IgD-negative memory B cell (primary cell): ENCODE measurements around the gene STXBP3. TPM values are rescaled to one million over a fixed set of nuclear protein-coding genes. Genes with fewer than 3 reads are reported as not detected.
A peak's percentile ranks its signal among the peaks of the same experiment; 100 is the strongest.

Source experiments
- H3K27ac Mint-ChIP-seq, 3 donors: one replicate each; pipeline ENCODE4 v1.8.0; 2020 to 2022; ENCODE audit warnings: mild to moderate bottlenecking in 3 of 3, mixed read lengths in 3 of 3, moderate library complexity in 1 of 3
- H3K27me3 Mint-ChIP-seq: one replicate; pipeline ENCODE4 v1.8.0; 2021; ENCODE audit warnings: mixed read lengths
- H3K36me3 Mint-ChIP-seq: one replicate; pipeline ENCODE4 v1.8.0; 2020; ENCODE audit warnings: mild to moderate bottlenecking, mixed read lengths
- H3K4me1 Mint-ChIP-seq, 3 donors: one replicate each; pipeline ENCODE4 v1.8.0; 2020 to 2022; ENCODE audit warnings: mixed read lengths in 3 of 3, mild to moderate bottlenecking in 1 of 3
- H3K4me3 Mint-ChIP-seq, 4 donors: one replicate each; pipeline ENCODE4 v1.8.0; 2020 to 2022; ENCODE audit warnings: mild to moderate bottlenecking in 4 of 4, mixed read lengths in 4 of 4, moderate library complexity in 3 of 4
- H3K9me3 Mint-ChIP-seq, 3 donors: one replicate each; pipeline ENCODE4 v1.8.0; 2020 to 2021; ENCODE audit warnings: mixed read lengths in 3 of 3, mild to moderate bottlenecking in 1 of 3
- polyA plus RNA-seq: library from polyadenylated mRNA; unstranded; fragments of 300-500 nt; fragmentation: Illumina TruSeq; gene quantifications from one replicate; pipeline ENCODE4 v1.2.3, GENCODE V29; 2021

STXBP3 gene
- polyA plus RNA-seq, 1 donor from 2014 or later: 34.7 TPM

DNA sequence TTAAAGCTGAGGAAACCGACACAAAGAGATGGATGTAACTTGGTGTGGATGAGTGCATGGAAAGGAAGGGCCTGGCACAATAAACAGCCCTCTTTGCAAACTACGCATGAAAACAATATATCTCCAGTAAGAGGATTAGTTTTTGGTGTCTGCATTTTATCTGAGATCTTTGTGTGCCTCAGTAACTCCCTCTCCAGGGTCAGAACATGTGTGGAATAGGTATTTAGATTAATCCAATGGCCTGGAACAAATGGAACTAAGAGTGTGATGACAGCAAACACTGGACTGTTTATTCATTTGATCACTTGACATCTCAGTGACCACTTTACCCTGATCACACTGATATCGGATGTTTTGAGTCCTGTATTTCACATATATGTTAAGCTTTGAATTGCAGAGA is 65.1 kb downstream of the STXBP3 start:
- H3K4me1 Mint-ChIP-seq: no peaks in the 10 kb centered on the region
- no peak overlapping the region for H3K27ac Mint-ChIP-seq
- no peak overlapping the region for H3K4me3 Mint-ChIP-seq
- H3K36me3 Mint-ChIP-seq: peaks cover 4% of the 10 kb centered on the region
- no peaks in the 10 kb centered on the region for H3K9me3 Mint-ChIP-seq
- no peaks in the 10 kb centered on the region for H3K27me3 Mint-ChIP-seq

DNA sequence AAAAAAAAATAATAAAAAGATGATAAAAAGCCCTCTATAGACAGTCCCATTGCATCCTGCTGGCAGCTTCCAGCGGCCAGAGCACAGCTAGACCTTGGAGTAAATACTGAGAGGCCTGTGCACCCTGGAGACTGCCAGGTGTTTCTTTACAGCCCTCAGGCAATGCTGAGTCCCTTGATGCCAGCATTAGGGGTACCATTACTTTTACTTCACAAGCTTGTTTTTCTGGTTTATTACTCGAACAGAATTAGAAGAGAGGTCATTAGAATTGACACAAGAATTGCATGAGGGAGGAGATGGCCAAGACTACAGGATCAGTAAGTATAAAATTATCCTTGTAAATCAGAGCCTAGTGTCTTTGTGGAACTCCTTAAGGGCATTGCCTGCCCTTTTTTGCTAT is 66.9 kb downstream of the STXBP3 start:
- Mint-ChIP-seq H3K27me3 (no peaks in the 10 kb centered on the region), H3K4me3 (no peak overlapping the region), H3K9me3 (no peaks in the 10 kb centered on the region), H3K4me1 (no peaks in the 10 kb centered on the region), H3K36me3 (peaks cover 2% of the 10 kb centered on the region), H3K27ac (no peak overlapping the region)

DNA sequence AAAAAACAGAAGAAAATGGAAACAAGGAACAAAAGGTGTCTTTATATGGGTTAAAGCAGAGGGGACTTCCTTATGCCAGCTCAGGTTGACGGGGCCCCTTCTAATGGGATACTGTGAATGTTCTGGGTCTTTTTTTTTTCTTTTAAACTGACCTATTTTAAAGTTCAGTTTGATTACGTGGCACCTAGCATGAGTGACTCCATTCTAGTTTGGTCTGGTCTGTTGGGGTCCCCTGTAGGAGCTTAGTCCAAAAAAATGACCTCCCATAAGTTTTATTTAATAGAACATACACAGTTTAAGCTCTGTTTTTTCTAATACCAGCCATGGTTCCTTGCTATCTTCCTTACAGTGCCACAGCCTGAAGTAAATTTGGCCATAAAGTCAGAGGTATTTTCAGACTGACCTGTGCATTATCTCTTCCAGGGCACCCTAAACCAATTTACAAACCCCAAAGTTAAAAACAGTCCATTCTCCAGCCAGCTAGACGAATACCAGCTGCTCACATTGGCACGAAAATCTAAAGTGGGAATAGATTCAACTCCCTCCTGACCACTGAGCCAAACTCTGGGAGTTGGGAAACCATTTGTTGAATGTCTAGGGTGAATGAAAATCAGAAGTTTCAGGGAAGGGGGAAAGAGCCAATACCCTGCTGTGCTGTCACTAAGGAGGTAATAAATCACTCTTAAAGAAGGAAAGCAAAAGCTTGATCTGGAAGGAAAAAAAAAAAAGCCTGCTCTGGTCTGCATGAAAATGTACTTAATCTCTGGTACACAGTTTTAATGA is 68.1 kb downstream of the STXBP3 start:
- Mint-ChIP-seq H3K9me3 (no peaks in the 10 kb centered on the region), H3K27me3 (no peaks in the 10 kb centered on the region), H3K27ac (peak overlapping the region in 1 of 3 donors; percentile 46), H3K4me3 (no peak overlapping the region), H3K36me3 (peaks cover 2% of the 10 kb centered on the region), H3K4me1 (no peaks in the 10 kb centered on the region)

DNA sequence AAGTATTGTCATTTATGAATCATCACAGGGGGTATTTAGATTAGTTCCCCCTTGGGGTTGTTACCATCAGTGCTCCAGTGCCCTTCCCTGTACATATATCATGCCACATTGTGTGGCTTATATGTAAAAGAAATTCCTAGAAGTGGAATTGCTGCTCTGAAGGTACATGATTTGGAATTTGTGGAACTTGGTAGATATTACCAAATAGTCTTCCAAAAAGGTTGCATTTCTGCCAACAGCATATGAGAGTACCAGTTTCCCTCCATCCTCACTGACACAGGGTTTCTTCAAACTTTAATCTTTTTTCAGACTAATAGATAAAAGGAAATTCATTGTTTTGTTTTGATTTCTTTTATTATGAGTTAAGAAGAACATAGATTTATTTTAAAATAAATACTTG is 69.1 kb downstream of the STXBP3 start:
- Mint-ChIP-seq H3K4me3 (no peak overlapping the region), H3K4me1 (no peaks in the 10 kb centered on the region), H3K27me3 (no peaks in the 10 kb centered on the region), H3K36me3 (peaks cover 2% of the 10 kb centered on the region), H3K9me3 (no peaks in the 10 kb centered on the region), H3K27ac (no peak overlapping the region)

DNA sequence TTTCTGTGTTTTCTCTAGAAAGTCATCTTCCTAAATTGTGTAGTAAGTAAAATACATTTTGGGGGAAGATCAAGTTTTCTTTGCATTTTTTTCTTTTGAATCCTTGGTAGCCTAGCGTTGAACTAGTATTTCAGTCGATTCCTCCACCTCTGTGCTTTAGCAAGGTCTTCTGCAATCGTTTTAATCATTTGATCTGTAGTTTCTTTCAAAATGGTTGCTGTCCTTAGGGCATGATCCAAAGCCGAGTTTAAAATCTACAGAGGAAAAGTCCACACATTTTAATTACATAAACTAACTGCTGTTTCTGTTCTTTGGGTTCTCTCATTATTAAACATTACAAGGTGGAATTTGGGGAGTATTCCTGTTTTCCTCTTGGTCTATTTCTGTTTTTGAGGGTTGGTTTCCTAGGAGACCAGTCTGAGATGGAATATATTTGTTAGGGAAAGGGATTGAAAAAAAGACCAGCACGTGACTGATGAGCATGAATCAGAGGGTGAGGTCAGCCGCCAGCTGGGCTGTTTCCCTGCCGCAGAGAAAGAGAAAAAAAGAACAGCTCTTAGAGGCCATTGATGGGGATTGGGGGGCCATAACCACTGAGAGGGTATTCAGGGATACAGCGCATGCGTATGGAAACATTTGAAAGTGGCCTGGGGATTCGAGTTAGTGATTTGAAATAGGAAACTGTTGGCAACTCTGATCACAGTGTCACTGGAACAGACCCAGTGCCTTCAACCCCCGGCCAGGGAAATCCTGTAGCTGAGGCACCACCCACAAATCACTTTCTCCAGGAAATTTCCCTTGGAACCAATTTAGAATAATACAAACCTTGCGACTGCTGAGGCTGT is 69.8 kb downstream of the STXBP3 start:
- Mint-ChIP-seq H3K27ac (peak overlapping the region in 1 of 3 donors; percentile 7), H3K9me3 (no peaks in the 10 kb centered on the region), H3K4me3 (peak overlapping the region in 2 of 4 donors; percentile 12 to 81), H3K27me3 (peaks cover 2% of the 10 kb centered on the region), H3K36me3 (peaks cover 2% of the 10 kb centered on the region), H3K4me1 (no peaks in the 10 kb centered on the region)

DNA sequence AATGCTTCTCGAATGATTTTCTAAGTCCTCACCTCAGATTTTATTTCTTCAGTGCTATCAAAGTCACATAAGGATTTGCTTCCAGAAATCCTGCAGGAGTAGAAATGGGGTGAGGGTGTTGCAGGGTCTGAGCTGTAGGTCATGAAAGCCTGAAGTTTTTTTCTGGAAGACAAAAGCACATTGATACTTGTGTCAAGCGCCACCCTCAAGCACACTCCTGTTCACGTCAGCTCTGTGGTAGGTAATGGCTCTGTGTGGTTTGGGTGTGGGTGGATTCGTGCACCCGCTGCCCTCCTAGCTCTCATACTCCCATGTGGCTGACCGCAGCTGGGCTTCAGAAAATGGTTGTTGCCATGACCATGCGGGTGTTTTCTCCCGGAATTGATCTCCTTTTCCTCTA is 70.5 kb downstream of the STXBP3 start:
- peaks cover 2% of the 10 kb centered on the region for H3K27me3 Mint-ChIP-seq
- H3K4me1 Mint-ChIP-seq: no peaks in the 10 kb centered on the region
- H3K36me3 Mint-ChIP-seq: peaks cover 2% of the 10 kb centered on the region
- H3K27ac Mint-ChIP-seq: no peak overlapping the region
- no peaks in the 10 kb centered on the region for H3K9me3 Mint-ChIP-seq
- no peak overlapping the region for H3K4me3 Mint-ChIP-seq

DNA sequence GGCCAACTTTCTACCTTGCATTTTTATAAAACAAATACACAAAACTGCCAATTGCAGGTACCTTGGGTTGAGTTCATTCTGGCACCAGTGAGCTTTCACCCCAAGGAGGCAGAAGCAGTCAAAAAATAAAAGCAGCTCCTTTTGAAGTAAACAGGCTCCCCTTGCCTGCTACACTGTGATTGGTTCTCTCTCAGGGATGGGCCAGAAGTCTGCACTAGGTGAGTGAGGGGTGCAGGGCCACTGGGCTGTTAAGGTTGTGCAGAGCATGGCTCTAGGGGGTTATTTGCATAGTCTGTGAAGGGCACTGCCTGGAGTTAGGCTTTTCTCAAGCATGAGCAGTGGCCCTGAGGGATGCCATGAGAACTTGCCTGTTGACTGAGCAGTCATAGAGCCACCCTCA is 71.3 kb downstream of the STXBP3 start:
- H3K4me3 Mint-ChIP-seq: no peak overlapping the region
- no peaks in the 10 kb centered on the region for H3K9me3 Mint-ChIP-seq
- H3K27me3 Mint-ChIP-seq: peaks cover 2% of the 10 kb centered on the region
- no peak overlapping the region for H3K27ac Mint-ChIP-seq
- H3K4me1 Mint-ChIP-seq: no peaks in the 10 kb centered on the region
- no peaks in the 10 kb centered on the region for H3K36me3 Mint-ChIP-seq

DNA sequence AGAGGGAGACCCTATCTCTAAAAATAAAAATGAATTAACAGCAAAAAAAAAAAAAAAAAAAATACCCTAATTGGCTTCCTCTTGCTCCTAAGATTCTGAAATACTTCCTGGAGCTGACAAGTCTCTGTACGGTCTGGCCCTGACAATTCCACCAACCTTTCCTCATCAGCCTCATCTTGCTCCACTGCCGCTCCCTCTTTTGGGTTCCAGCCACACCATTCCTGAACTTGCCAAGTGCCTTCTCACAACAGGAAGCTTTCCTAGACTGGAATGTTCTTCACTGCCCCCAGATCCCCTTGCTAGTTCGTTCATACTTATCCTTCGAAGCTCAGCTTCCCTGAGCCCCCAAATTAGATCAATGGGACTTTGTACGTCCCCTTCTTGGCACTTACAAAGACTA is 73.4 kb downstream of the STXBP3 start:
- Mint-ChIP-seq H3K27me3 (peaks cover 2% of the 10 kb centered on the region), H3K36me3 (no peaks in the 10 kb centered on the region), H3K4me3 (no peak overlapping the region), H3K27ac (no peak overlapping the region), H3K9me3 (peaks cover 0 to 1% (median 0%) of the 10 kb centered on the region in 3 donors), H3K4me1 (no peaks in the 10 kb centered on the region)

DNA sequence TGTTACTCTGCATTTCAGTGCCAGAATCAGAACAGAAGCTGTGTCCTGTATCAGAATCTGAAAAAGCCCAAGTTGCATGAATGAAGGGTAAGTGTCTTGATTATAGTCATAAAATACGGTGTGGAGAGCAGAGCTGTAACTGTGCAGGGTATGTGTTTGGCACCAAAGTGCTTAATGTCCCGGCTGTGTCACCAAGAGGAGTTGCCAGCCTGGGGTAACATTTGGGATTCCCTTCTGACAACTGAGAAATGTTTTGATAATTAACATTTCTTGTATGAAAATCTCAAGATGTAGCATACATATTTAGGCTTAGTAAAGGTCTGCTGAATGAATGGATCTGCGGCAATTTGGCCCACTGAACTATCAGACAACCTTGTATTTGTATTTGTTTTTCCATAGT is 77.2 kb downstream of the STXBP3 start:
- peaks cover 0 to 3% (median 0%) of the 10 kb centered on the region in 3 donors for H3K9me3 Mint-ChIP-seq
- H3K27ac Mint-ChIP-seq: peak overlapping the region in 1 of 3 donors; percentile 83

DNA sequence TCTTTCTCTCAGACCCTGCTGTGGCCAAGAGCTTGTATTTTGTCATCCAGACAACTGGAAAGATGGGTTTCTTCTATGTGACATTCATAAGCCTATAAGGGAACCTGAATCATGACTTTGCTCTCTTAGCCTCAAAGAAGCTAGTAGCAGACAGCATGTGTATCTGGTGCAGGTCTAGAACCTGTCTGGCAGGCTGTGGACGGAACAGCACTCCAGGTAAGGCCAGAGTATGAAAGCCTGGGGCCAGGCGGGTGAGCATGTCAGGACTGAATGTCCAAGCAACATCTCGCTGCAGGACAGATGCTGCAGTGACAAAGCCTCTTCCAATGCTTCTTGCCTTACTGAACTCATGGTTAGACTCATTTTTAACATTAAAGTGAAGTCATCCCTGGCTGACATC is 77.6 kb downstream of the STXBP3 start:
- Mint-ChIP-seq H3K27me3 (peaks cover 2% of the 10 kb centered on the region), H3K4me1 (peaks cover 0 to 4% (median 0%) of the 10 kb centered on the region in 3 donors), H3K27ac (peak overlapping the region in 1 of 3 donors; percentile 83), H3K9me3 (peaks cover 0 to 3% (median 0%) of the 10 kb centered on the region in 3 donors), H3K36me3 (no peaks in the 10 kb centered on the region), H3K4me3 (no peak overlapping the region)

More for the DNA sequence above, 77.2 kb downstream of the STXBP3 start:
- Mint-ChIP-seq H3K4me3 (no peak overlapping the region), H3K4me1 (peaks cover 0 to 4% (median 0%) of the 10 kb centered on the region in 3 donors), H3K36me3 (no peaks in the 10 kb centered on the region), H3K27me3 (peaks cover 2% of the 10 kb centered on the region)

DNA sequence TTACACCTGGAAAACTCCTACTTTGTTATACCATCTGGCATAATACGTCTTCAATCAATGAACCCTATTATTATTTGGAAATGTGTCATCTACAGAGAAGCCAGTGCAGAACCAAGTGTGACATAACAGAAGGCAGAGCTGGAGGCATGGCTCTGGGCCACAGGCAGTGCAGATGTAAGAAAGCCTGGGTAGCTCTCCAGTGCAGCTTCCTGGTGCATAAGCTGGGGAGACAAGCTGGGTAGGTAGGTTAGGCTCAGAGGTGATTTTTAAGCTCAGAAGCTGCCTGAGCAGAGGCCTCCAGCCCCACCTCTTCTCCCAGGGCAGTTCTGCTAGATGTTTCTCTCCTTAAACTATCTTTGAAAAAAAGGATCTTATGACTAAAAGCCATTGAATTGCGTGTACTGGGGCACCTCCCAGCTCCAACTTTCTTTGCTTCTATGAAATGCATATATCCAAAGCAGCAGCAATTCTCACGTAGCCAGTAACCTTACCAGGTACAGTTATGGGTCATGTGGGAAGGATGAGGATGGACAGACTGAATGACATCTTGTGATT is 79.7 kb downstream of the STXBP3 start:
- Mint-ChIP-seq H3K4me1 (peaks cover 2 to 4% (median 2%) of the 10 kb centered on the region in 3 donors), H3K27me3 (peaks cover under 1% of the 10 kb centered on the region), H3K36me3 (no peaks in the 10 kb centered on the region), H3K27ac (no peak overlapping the region), H3K9me3 (peaks cover 0 to 3% (median 0%) of the 10 kb centered on the region in 3 donors), H3K4me3 (no peak overlapping the region)

DNA sequence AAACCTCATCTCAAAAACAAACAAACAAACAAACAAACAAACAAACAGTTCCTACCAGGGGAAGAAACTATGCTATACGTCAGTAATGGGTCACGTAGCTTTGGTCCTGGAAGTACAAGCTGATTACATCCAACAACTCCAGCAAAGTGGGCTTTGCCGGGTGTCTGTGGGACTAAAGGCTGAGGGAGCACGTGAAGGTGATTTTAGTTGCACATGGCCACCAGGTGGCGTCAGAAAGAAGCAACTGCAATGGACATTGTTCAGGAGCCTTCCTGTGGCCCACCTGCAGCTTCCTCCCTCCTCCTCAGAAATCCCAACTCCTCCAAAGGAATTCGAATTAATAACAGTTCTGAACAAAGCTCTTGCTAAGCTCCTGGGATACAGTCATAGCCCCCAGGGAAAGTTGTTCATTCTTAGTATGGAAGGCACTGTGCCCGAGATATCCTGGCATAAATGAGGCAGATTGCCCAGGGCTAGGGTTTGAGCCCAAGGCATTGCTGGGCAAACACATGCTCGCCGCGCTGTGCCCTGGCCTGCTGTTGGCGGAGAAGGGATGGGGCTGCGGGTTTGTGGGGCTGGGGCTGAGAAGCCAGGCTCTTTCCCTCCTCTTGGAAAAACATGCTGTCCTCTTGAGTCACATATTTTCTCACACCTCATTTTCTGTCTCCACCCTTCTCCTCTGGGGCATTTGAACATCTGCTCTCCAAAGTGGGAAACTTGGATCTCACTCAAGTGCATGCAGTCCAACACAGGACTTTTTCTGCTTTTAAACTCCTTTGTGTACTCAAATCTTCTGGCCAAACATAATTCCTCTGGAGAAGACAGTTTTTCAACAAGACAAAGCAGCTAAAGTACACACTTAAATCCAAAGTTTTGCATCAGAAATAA is 81.8 kb downstream of the STXBP3 start:
- peaks cover 3 to 4% (median 4%) of the 10 kb centered on the region in 3 donors for H3K4me1 Mint-ChIP-seq
- H3K4me3 Mint-ChIP-seq: no peak overlapping the region
- peaks cover 0 to 3% (median 0%) of the 10 kb centered on the region in 3 donors for H3K9me3 Mint-ChIP-seq
- no peaks in the 10 kb centered on the region for H3K36me3 Mint-ChIP-seq
- no peak overlapping the region for H3K27ac Mint-ChIP-seq
- H3K27me3 Mint-ChIP-seq: no peaks in the 10 kb centered on the region

DNA sequence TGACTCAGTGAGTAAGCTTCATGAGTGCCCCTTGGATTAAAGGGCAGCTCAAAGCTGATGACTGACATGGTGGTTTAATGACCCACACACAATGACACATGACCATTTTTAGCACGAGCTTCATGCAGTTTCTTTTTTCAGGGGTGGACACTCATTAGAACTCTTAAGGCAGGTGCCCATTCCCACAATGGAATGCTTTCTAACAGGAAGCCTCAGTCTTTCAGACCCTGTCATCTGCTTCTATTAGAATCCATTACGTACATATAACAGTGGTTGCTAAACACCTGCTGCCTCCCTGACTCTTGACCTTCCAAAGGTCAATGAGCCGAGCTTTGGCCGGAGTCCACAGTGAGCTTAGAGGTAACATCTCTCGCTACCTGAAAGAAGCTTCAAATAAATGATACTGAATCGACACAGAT is 83.0 kb downstream of the STXBP3 start:
- Mint-ChIP-seq H3K27me3 (no peaks in the 10 kb centered on the region), H3K4me1 (peaks cover 3 to 4% (median 4%) of the 10 kb centered on the region in 3 donors), H3K9me3 (peaks cover 0 to 3% (median 0%) of the 10 kb centered on the region in 3 donors), H3K36me3 (no peaks in the 10 kb centered on the region), H3K27ac (no peak overlapping the region), H3K4me3 (no peak overlapping the region)
